ENCODE measurements around the gene IHH.

IHH gene

GRCh38 chr2:219081096-219081495, 20.4 kb upstream of the IHH start:
- no peak overlapping the region for H3K27ac ChIP-seq (ENCODE audit: low read depth, low read length)
- H3K9me2 ChIP-seq (replicated peaks; ENCODE audit: insufficient read depth, low read length): no peaks in the 10 kb centered on the region
- H3K27me3 ChIP-seq (ENCODE audit: low read length): no peaks in the 10 kb centered on the region
- H3K4me2 ChIP-seq (ENCODE audit: low read depth, low read length, poor library complexity, severe bottlenecking): no peak overlapping the region
- no peaks in the 10 kb centered on the region for H3F3A ChIP-seq (ENCODE audit: insufficient read depth)
- H3K9ac ChIP-seq (ENCODE audit: low read length): no peak overlapping the region
- no peaks in the 10 kb centered on the region for H4K20me1 ChIP-seq (ENCODE audit: low read depth, low read length)
- no peaks in the 10 kb centered on the region for H3K36me3 ChIP-seq (ENCODE audit: low read length)
- H2AFZ ChIP-seq (ENCODE audit: low read depth, low read length, severe bottlenecking): no peak overlapping the region
- H3K9me3 ChIP-seq (ENCODE audit: insufficient read depth, low read length): no peaks in the 10 kb centered on the region
- TF ChIP-seq EZH2phosphoT487 (conservative IDR thresholded peaks at IDR 0.05; ENCODE audit: low read length) (no peak), CTCF (IDR thresholded peaks at IDR 0.05; ENCODE audit: insufficient read depth, low read length, poor library complexity, severe bottlenecking) (no peak)
- H3K79me2 ChIP-seq (ENCODE audit: insufficient read depth, low read length): no peaks in the 10 kb centered on the region
- H3K4me3 ChIP-seq (ENCODE audit: insufficient read depth, low read length, poor library complexity, severe bottlenecking): no peak overlapping the region

- Histone ChIP-seq H3K9ac (ENCODE audit: low read length) (no peak overlapping the region), H3K36me3 (ENCODE audit: low read length) (no peaks in the 10 kb centered on the region), H3K4me2 (ENCODE audit: low read depth, low read length, poor library complexity, severe bottlenecking) (no peak overlapping the region), H3F3A (ENCODE audit: insufficient read depth) (no peaks in the 10 kb centered on the region), H4K20me1 (ENCODE audit: low read depth, low read length) (no peaks in the 10 kb centered on the region), H3K79me2 (ENCODE audit: insufficient read depth, low read length) (no peaks in the 10 kb centered on the region), H3K4me3 (ENCODE audit: insufficient read depth, low read length, poor library complexity, severe bottlenecking) (no peak overlapping the region), H3K9me3 (ENCODE audit: insufficient read depth, low read length) (no peaks in the 10 kb centered on the region), H2AFZ (ENCODE audit: low read depth, low read length, severe bottlenecking) (no peak overlapping the region), H3K27ac (ENCODE audit: low read depth, low read length) (no peak overlapping the region), H3K27me3 (ENCODE audit: low read length) (no peaks in the 10 kb centered on the region), H3K9me2 (replicated peaks; ENCODE audit: insufficient read depth, low read length) (no peaks in the 10 kb centered on the region)
- TF ChIP-seq CTCF (IDR thresholded peaks at IDR 0.05; ENCODE audit: insufficient read depth, low read length, poor library complexity, severe bottlenecking): no peak
- no peak for TF ChIP-seq EZH2phosphoT487 (conservative IDR thresholded peaks at IDR 0.05; ENCODE audit: low read length)
Measured at GRCh38 chr2:219079417-219079816, 18.7 kb upstream of the IHH start.

GRCh38 chr2:219078951-219079350, 18.2 kb upstream of the IHH start:
- no peaks in the 10 kb centered on the region for H3F3A ChIP-seq (ENCODE audit: insufficient read depth)
- H3K9me2 ChIP-seq (replicated peaks; ENCODE audit: insufficient read depth, low read length): no peaks in the 10 kb centered on the region
- H3K79me2 ChIP-seq (ENCODE audit: insufficient read depth, low read length): no peaks in the 10 kb centered on the region
- H3K9ac ChIP-seq (ENCODE audit: low read length): no peak overlapping the region
- no peak overlapping the region for H3K4me2 ChIP-seq (ENCODE audit: low read depth, low read length, poor library complexity, severe bottlenecking)
- no peaks in the 10 kb centered on the region for H4K20me1 ChIP-seq (ENCODE audit: low read depth, low read length)
- no peaks in the 10 kb centered on the region for H3K9me3 ChIP-seq (ENCODE audit: insufficient read depth, low read length)
- no peak overlapping the region for H2AFZ ChIP-seq (ENCODE audit: low read depth, low read length, severe bottlenecking)
- H3K4me3 ChIP-seq (ENCODE audit: insufficient read depth, low read length, poor library complexity, severe bottlenecking): no peak overlapping the region
- no peaks in the 10 kb centered on the region for H3K27me3 ChIP-seq (ENCODE audit: low read length)
- no peaks in the 10 kb centered on the region for H3K36me3 ChIP-seq (ENCODE audit: low read length)
- no peak overlapping the region for H3K27ac ChIP-seq (ENCODE audit: low read depth, low read length)
- TF ChIP-seq EZH2phosphoT487 (conservative IDR thresholded peaks at IDR 0.05; ENCODE audit: low read length): no peak
- TF ChIP-seq CTCF (IDR thresholded peaks at IDR 0.05; ENCODE audit: insufficient read depth, low read length, poor library complexity, severe bottlenecking): no peak
